ENCODE measurements around the gene CBARP.
"Not testable (repeated sequence)": the region's sequence is repeated elsewhere in the genome, so short reads cannot be mapped to it uniquely, and the experiment has no call there.

The CBARP gene

DNA sequence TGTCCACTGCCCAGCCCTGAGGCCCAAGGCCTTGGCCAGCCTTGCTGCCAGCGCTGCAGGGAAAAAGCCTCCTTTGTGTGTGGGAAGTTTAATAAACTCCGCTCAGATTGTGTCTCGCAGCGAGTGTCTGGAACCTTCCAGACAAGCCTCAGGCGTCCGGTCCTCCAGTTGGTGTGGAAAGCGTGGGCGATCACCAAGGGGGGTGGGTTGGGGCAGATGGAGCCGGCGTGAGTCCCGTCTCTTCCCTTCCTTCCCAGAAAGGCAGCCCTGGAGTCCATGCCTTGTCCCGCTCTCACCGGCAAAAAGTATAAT lies 27.6 kb downstream of the CBARP start:
- no peak for DNase-seq (ENCODE audit: low read depth in 1 of 2, low spot score in 1 of 2)

GRCh38 chr19:1208830-1209229 lies 29.0 kb downstream of the CBARP start:
- DNase-seq (ENCODE audit: low read depth in 1 of 2, low spot score in 1 of 2); in situ Hi-C loops (cut with HindIII; ENCODE audit: low pct_unique_long_range_greater_than_20kb, low sequenced_read_pairs): not testable (repeated sequence)

More for the DNA sequence above, 27.6 kb downstream of the CBARP start:
- in situ Hi-C loops (cut with HindIII; ENCODE audit: low pct_unique_long_range_greater_than_20kb, low sequenced_read_pairs) = no loop called here
- no peak for TF ChIP-seq JUND (IDR thresholded peaks at IDR 0.05; ENCODE audit: low read depth)

- in situ Hi-C loops (cut with HindIII; ENCODE audit: low pct_unique_long_range_greater_than_20kb, low sequenced_read_pairs) = no loop called here
- TF ChIP-seq JUND (IDR thresholded peaks at IDR 0.05; ENCODE audit: low read depth) = no peak
- DNase-seq (ENCODE audit: low read depth in 1 of 2, low spot score in 1 of 2) = peak in 1 of 2 experiments; percentile 16
Measured at GRCh38 chr19:1206864-1207450, 30.8 kb downstream of the CBARP start.

- no peak for DNase-seq (ENCODE audit: low read depth in 1 of 2, low spot score in 1 of 2)
- in situ Hi-C loops (cut with HindIII; ENCODE audit: low pct_unique_long_range_greater_than_20kb, low sequenced_read_pairs) = no loop called here
- no peak for TF ChIP-seq JUND (IDR thresholded peaks at IDR 0.05; ENCODE audit: low read depth)
Measured at GRCh38 chr19:1206150-1206863, 31.5 kb downstream of the CBARP start.

DNA sequence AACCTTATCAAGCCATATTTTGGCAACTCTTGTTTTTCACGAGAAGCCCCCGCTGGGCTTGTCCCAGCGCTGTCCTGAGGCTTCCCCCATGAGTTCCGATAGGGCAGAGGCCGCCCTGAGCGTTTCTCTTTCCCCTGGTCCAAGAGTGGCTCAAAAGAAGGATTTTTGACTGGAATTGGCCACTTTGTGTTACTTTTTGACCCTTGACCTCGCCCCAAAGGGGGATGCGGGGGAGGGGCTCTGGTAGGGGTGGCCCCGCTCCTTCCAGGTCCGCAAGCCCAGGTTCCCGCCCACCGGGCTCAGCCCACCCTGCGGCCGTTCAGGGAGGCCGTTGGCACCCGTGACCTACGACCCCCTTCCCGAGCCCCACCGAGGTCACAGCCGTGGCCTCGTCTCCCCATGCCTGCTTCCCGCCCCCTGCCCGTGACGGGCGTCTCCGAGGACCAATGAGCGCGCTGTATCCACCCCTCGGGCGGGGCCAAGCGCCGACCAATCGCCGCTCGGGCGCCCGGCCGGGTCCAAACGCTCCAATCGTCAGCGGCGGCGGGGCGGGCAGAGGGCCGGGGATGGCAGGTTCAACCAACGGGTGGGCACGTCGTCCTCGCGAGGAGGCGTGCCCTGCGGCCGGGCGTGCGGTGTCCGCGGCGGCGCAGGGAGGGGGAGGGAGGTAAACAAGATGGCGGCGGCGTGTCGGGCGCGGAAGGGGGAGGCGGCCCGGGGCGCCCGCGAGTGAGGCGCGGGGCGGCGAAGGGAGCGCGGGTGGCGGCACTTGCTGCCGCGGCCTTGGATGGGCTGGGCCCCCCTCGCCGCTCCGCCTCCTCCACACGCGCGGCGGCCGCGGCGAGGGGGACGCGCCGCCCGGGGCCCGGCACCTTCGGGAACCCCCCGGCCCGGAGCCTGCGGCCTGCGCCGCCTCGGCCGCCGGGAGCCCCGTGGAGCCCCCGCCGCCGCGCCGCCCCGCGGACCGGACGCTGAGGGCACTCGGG lies 32.4 kb downstream of the CBARP start, which contains the start of gene STK11:
STK11 (plus strand) TSS at position 665 of the 986 bp plus-strand sequence. CDS start 1,136 bp downstream, outside the sequence.
- no peak for TF ChIP-seq JUND (IDR thresholded peaks at IDR 0.05; ENCODE audit: low read depth)
- in situ Hi-C loops (cut with HindIII; ENCODE audit: low pct_unique_long_range_greater_than_20kb, low sequenced_read_pairs) = no loop called here

GRCh38 chr19:1200614-1201013 lies 37.2 kb downstream of the CBARP start:
- in situ Hi-C loops (cut with HindIII; ENCODE audit: low pct_unique_long_range_greater_than_20kb, low sequenced_read_pairs); DNase-seq (ENCODE audit: low read depth in 1 of 2, low spot score in 1 of 2): not testable (repeated sequence)

More for the DNA sequence above, 32.4 kb downstream of the CBARP start, which contains the start of gene STK11:
- DNase-seq (ENCODE audit: low read depth in 1 of 2, low spot score in 1 of 2) = peak; percentile 97 to 99

DNA sequence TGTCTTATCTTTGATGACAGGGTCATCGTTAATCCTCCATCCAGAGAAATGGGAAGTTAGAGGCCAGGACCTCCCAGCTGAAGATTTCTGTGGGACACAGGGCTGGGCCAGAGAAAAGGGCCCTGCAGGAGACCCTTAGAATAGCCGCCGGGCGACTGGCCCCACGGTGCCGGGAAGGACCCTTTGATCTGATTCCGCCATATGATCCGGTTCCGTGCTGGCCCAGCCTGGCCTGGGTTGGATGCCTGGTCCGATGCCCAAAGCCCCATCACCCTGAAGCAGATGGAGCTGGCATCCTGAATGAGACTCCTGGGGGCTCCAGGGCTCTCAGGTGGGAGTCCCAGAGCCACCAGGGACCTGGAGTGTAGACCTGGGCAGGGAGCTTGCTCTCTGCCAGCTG lies 38.3 kb downstream of the CBARP start:
- TF ChIP-seq JUND (IDR thresholded peaks at IDR 0.05; ENCODE audit: low read depth) = no peak
- in situ Hi-C loops (cut with HindIII; ENCODE audit: low pct_unique_long_range_greater_than_20kb, low sequenced_read_pairs) = no loop called here
- no peak for DNase-seq (ENCODE audit: low read depth in 1 of 2, low spot score in 1 of 2)

DNA sequence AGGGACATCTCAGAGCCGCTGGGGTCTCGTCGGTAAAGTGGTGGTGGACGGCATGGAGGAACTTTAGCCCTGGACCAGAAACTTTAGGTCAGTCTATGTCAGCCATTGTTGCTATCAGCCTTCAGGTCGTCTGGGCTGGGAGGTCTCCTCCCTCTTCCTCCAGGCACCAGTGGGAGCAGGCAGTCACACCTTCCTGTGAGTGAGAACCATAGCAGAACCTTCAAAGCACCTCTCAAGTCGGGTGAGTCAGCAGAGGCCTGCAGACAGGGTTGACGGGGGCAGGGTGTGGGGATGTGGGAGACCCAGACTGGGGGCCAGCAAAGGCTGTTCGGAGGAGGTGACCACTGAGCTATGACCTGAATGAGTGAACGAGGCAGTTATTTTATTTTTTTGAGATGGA lies 48.4 kb downstream of the CBARP start:
- TF ChIP-seq JUND (IDR thresholded peaks at IDR 0.05; ENCODE audit: low read depth) = no peak
- DNase-seq (ENCODE audit: low read depth in 1 of 2, low spot score in 1 of 2) = no peak
- in situ Hi-C loops (cut with HindIII; ENCODE audit: low pct_unique_long_range_greater_than_20kb, low sequenced_read_pairs) = no loop called here

GRCh38 chr19:1183543-1184172 lies 54.1 kb downstream of the CBARP start:
- TF ChIP-seq JUND (IDR thresholded peaks at IDR 0.05; ENCODE audit: low read depth) = peak; percentile 82
- DNase-seq (ENCODE audit: low read depth in 1 of 2, low spot score in 1 of 2) = peak in 1 of 2 experiments; percentile 93
- in situ Hi-C loops (cut with HindIII; ENCODE audit: low pct_unique_long_range_greater_than_20kb, low sequenced_read_pairs) = no loop called here

GRCh38 chr19:1182727-1183126 lies 55.1 kb downstream of the CBARP start:
- TF ChIP-seq JUND (IDR thresholded peaks at IDR 0.05; ENCODE audit: low read depth) = no peak

DNA sequence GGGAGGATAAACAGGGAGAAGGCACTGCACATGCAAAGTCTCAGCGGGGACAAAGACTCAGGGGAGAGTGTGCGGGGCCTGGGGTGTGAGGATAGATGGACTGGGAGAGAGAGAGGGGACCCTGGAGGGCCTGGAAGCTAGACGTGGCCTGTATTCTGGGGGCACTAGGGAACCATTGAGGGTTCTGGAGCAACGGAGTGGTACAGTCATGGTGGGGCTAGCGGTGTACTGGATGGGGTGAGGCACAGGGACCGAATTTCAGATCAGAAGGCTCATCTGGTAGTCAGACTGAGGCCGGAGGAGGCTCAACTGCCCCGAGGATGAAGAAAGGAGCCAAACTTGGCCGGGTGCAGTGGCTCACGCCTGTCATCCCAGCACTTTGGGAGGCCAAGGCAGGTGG lies 55.7 kb downstream of the CBARP start:
- no peak for TF ChIP-seq JUND (IDR thresholded peaks at IDR 0.05; ENCODE audit: low read depth)
- no peak for DNase-seq (ENCODE audit: low read depth in 1 of 2, low spot score in 1 of 2)

More at GRCh38 chr19:1182727-1183126, 55.1 kb downstream of the CBARP start:
- no peak for DNase-seq (ENCODE audit: low read depth in 1 of 2, low spot score in 1 of 2)
- in situ Hi-C loops (cut with HindIII; ENCODE audit: low pct_unique_long_range_greater_than_20kb, low sequenced_read_pairs) = no loop called here

DNA sequence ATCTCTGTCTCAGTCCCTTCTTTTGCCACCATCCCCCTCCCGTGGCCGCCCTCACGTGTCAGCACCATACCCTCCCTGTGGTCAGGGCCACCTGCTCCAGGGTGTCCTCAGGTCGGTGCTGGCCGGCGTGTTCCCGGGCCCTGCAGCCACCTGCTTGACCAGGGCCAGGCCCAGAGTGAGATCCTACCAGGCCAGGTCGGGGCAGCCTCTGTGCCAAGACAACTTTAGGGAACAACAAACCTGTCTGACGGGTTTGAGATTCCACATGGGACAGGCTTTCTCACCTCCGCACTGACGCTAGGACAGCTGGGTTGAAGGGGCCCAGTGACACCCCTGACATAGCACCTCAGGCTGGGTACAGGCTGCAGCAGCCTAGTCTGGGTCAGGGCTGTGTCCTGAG lies 56.2 kb downstream of the CBARP start:
- TF ChIP-seq JUND (IDR thresholded peaks at IDR 0.05; ENCODE audit: low read depth) = no peak
- in situ Hi-C loops (cut with HindIII; ENCODE audit: low pct_unique_long_range_greater_than_20kb, low sequenced_read_pairs) = no loop called here
- peak in 1 of 2 experiments; percentile 98 for DNase-seq (ENCODE audit: low read depth in 1 of 2, low spot score in 1 of 2)

More for the DNA sequence above, 55.7 kb downstream of the CBARP start:
- in situ Hi-C loops (cut with HindIII; ENCODE audit: low pct_unique_long_range_greater_than_20kb, low sequenced_read_pairs) = no loop called here

Data from T47D (cell line).